ENCODE data around the gene DISC1. TPM values are rescaled to one million over a fixed set of nuclear protein-coding genes. Genes with fewer than 3 reads are reported as not detected.

DISC1 gene
- total and polyA plus RNA-seq, 2 donors (not counting 3 experiments of a cell fraction or from before 2014, with no cell fraction given) = 3.3 to 14.7 TPM

GRCh38 chr1:231887866-231888265 lies 261.3 kb downstream of the DISC1 start:
- H2AFZ ChIP-seq (ENCODE audit: low read depth, low read length) = no peak overlapping the region
- TF ChIP-seq JUN (IDR thresholded peaks at IDR 0.05; ENCODE audit: borderline replicate concordance, insufficient read depth, insufficient read length, low read depth) = no peak
- TF ChIP-seq MYC (IDR thresholded peaks at IDR 0.05; ENCODE audit: low read depth, low read length) = no peak
- TF ChIP-seq POLR2A (IDR thresholded peaks at IDR 0.05; ENCODE audit: low read depth, low read length) = no peak
- no peak for TF ChIP-seq CTCF (IDR thresholded peaks at IDR 0.05; ENCODE audit: extremely low read depth in 1 of 2, insufficient read depth in 1 of 2, low read depth in 1 of 2, low read length in 2 of 2)
- no peak for TF ChIP-seq MAX (IDR thresholded peaks at IDR 0.05; ENCODE audit: insufficient read depth, insufficient read length)
- ChIA-PET CTCF (no interaction called here), POLR2A (no interaction called here)
- dilution Hi-C loops (cut with MboI; ENCODE audit: extremely low pct_ligation_motif_present, low sequenced_read_pairs) = no loop called here
- no peaks in the 10 kb centered on the region for H3K36me3 ChIP-seq (ENCODE audit: control insufficient read depth in 2 of 2, extremely low read depth in 1 of 2, insufficient read depth in 2 of 2, low read length in 2 of 2)
- H3K79me2 ChIP-seq (ENCODE audit: control insufficient read depth, insufficient read depth, low read length) = no peaks in the 10 kb centered on the region
- DNase-seq (ENCODE audit: low read depth, low spot score) = no peak
- no peaks in the 10 kb centered on the region for H3K9me1 ChIP-seq (replicated peaks; ENCODE audit: control insufficient read depth, extremely low read depth, insufficient read depth, low read length)
- peaks cover 17% of the 10 kb centered on the region for H3K4me1 ChIP-seq (ENCODE audit: control insufficient read depth, extremely low read depth, insufficient read depth, low read length)
- no peak overlapping the region for H3K9ac ChIP-seq (replicated peaks; ENCODE audit: extremely low read depth, insufficient read depth, low read length)
- BruUV-seq (replicated peaks) = no TSS peak
- no peaks in the 10 kb centered on the region for H4K20me1 ChIP-seq (replicated peaks; ENCODE audit: control insufficient read depth, extremely low read depth, insufficient read depth, low read length)
- H3K27me3 ChIP-seq (ENCODE audit: control insufficient read depth in 2 of 2, insufficient read depth in 2 of 2, low read length in 2 of 2) = no peaks in the 10 kb centered on the region
- intact Hi-C loops (cut with micrococcal nuclease) = no loop called here
- no peak for FAIRE-seq
- no peak overlapping the region for H3K4me2 ChIP-seq (ENCODE audit: insufficient read depth, low read length)
- no peak overlapping the region for H3K27ac ChIP-seq (ENCODE audit: insufficient read depth, low read depth, low read length)
- H3K4me3 ChIP-seq (replicated peaks in 1 of 3; ENCODE audit: insufficient read depth in 1 of 3, low read depth in 1 of 3, low read length in 3 of 3) = no peak overlapping the region
- no peaks in the 10 kb centered on the region for H3K9me3 ChIP-seq (replicated peaks; ENCODE audit: control insufficient read depth, insufficient read depth, low read length)

GRCh38 chr1:231890791-231891190 lies 264.2 kb downstream of the DISC1 start:
- Histone ChIP-seq H3K27ac (ENCODE audit: insufficient read depth, low read depth, low read length) (no peak overlapping the region), H3K9me1 (replicated peaks; ENCODE audit: control insufficient read depth, extremely low read depth, insufficient read depth, low read length) (no peaks in the 10 kb centered on the region), H3K79me2 (ENCODE audit: control insufficient read depth, insufficient read depth, low read length) (no peaks in the 10 kb centered on the region), H3K9ac (replicated peaks; ENCODE audit: extremely low read depth, insufficient read depth, low read length) (no peak overlapping the region), H3K4me3 (replicated peaks in 1 of 3; ENCODE audit: insufficient read depth in 1 of 3, low read depth in 1 of 3, low read length in 3 of 3) (no peak overlapping the region), H4K20me1 (replicated peaks; ENCODE audit: control insufficient read depth, extremely low read depth, insufficient read depth, low read length) (no peaks in the 10 kb centered on the region), H3K9me3 (replicated peaks; ENCODE audit: control insufficient read depth, insufficient read depth, low read length) (no peaks in the 10 kb centered on the region), H2AFZ (ENCODE audit: low read depth, low read length) (no peak overlapping the region), H3K27me3 (ENCODE audit: control insufficient read depth in 2 of 2, insufficient read depth in 2 of 2, low read length in 2 of 2) (no peaks in the 10 kb centered on the region), H3K4me1 (ENCODE audit: control insufficient read depth, extremely low read depth, insufficient read depth, low read length) (no peaks in the 10 kb centered on the region), H3K4me2 (ENCODE audit: insufficient read depth, low read length) (no peak overlapping the region), H3K36me3 (ENCODE audit: control insufficient read depth in 2 of 2, extremely low read depth in 1 of 2, insufficient read depth in 2 of 2, low read length in 2 of 2) (no peaks in the 10 kb centered on the region)
- no peak for FAIRE-seq
- TF ChIP-seq MAX (IDR thresholded peaks at IDR 0.05; ENCODE audit: insufficient read depth, insufficient read length) = no peak
- TF ChIP-seq JUN (IDR thresholded peaks at IDR 0.05; ENCODE audit: borderline replicate concordance, insufficient read depth, insufficient read length, low read depth) = no peak
- TF ChIP-seq MYC (IDR thresholded peaks at IDR 0.05; ENCODE audit: low read depth, low read length) = no peak
- no peak for TF ChIP-seq FOS (IDR thresholded peaks at IDR 0.05; ENCODE audit: borderline replicate concordance, insufficient read depth, low read length)
- TF ChIP-seq EZH2 (IDR thresholded peaks at IDR 0.05; ENCODE audit: borderline replicate concordance, low read depth, low read length, severe bottlenecking) = no peak
- no peak for TF ChIP-seq GATA2 (IDR thresholded peaks at IDR 0.05; ENCODE audit: insufficient read depth, insufficient read length, low read depth, low read length)
- TF ChIP-seq POLR2A (IDR thresholded peaks at IDR 0.05; ENCODE audit: low read depth, low read length) = no peak
- no peak for TF ChIP-seq CTCF (IDR thresholded peaks at IDR 0.05; ENCODE audit: extremely low read depth in 1 of 2, insufficient read depth in 1 of 2, low read depth in 1 of 2, low read length in 2 of 2)
- TF ChIP-seq POLR2AphosphoS5 (IDR thresholded peaks at IDR 0.05; ENCODE audit: insufficient read depth, low read depth, low read length) = no peak
- BruUV-seq (replicated peaks) = no TSS peak
- DNase-seq (ENCODE audit: low read depth, low spot score) = no peak
- ChIA-PET CTCF (interaction anchor here (1.0 kb wide), 1 partner anchor 14 kb away, joined by 3 read pairs; no protein-coding TSS in a partner anchor), POLR2A (no interaction called here)
- dilution Hi-C loops (cut with MboI; ENCODE audit: extremely low pct_ligation_motif_present, low sequenced_read_pairs) = no loop called here
- intact Hi-C loops (cut with micrococcal nuclease) = no loop called here
